22Rv1 (cell line): Measurements from ENCODE around the gene UBE3B.
A peak's percentile ranks its signal among the peaks of the same experiment; 100 is the strongest.

Experiments
- H3K27ac ChIP-seq: fragments of 450-650 bp; 2 replicates; pipeline ENCODE4 v1.5.1; 2017
- CTCF ChIP-seq: fragments of 450-650 bp; IDR thresholded peaks from 2 replicates; pipeline ENCODE4 v1.5.1; 2017; ENCODE audit warnings: mild to moderate bottlenecking
- ZFX ChIP-seq: fragments of 450-650 bp; IDR thresholded peaks from 2 replicates; pipeline ENCODE4 v1.6.1; 2017; ENCODE audit warnings: antibody characterized with exemption, borderline replicate concordance

The UBE3B gene

GRCh38 chr12:109461049-109461845, 16.2 kb upstream of the UBE3B start:
- TF ChIP-seq ZFX (no peak), CTCF (no peak)
- peak overlapping the region; percentile 74 for H3K27ac ChIP-seq

- peak overlapping the region; percentile 74 for H3K27ac ChIP-seq
- no peak for TF ChIP-seq CTCF
- TF ChIP-seq ZFX: no peak
These were observed 15.3 kb upstream of the UBE3B start for GRCh38 chr12:109461846-109462756.

GRCh38 chr12:109462868-109463692, 14.4 kb upstream of the UBE3B start:
- peak overlapping the region; percentile 74 for H3K27ac ChIP-seq
- TF ChIP-seq CTCF (no peak), ZFX (no peak)

GRCh38 chr12:109463756-109464155, 13.7 kb upstream of the UBE3B start:
- TF ChIP-seq ZFX (no peak), CTCF (no peak)
- H3K27ac ChIP-seq: peak overlapping the region; percentile 74

- TF ChIP-seq CTCF (no peak), ZFX (no peak)
- no peak overlapping the region for H3K27ac ChIP-seq
These were observed 12.6 kb upstream of the UBE3B start for GRCh38 chr12:109464642-109465351.

GRCh38 chr12:109466305-109466704, 11.1 kb upstream of the UBE3B start:
- TF ChIP-seq CTCF (no peak), ZFX (no peak)
- H3K27ac ChIP-seq: no peak overlapping the region
